Measurements from ENCODE around the gene RELA. TPM values are rescaled to one million over a fixed set of nuclear protein-coding genes. Genes with fewer than 3 reads are reported as not detected.

RELA gene
- total and polyA plus RNA-seq, 2 of the 13 experiments (the other 11 are each of a cell fraction or from before 2014, with no cell fraction given): 21.4 to 40.5 TPM

DNA sequence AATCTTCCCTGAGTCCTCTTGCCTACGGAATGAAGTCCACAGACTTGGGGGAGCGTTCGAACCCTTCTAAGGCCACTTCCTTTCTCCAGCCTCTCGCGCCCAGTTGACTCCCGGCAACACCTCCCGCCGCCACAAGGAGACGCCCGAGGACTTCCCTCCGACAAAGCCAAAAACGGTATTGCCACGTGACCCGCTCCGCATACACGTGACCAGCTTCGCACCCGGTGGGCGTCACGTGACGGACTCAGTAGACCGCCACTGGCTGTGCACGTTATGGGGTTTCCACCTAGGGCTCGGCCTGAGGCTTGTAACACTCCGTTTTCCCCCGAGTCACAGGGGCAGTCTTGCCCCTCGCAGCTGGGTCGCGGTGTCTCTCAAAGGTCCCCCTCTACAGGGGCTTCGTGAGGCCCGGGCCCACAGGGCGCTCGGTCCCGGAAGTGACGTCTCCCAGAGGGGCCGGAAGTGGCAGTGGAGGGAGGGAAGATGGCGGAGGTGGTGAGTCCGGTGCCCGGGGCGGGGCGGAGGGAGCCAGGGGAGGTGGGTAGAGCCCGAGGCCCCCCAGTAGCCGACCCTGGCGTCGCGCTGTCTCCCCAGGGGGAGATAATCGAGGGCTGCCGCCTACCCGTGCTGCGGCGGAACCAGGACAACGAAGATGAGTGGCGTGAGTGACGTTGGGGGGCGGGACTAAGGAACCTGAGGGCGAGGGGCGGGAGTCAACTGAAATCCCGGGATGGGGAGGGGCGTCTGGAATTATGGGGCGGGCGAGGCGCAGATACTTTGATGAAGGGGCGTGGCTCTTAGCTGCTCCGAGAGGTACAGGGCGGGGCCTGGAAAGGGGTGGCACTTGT, 49.3 kb upstream of the RELA start, which contains the start of gene KAT5 (continued):
- TF ChIP-seq TSC22D2 (CRISPR knock-in tag; IDR thresholded peaks at IDR 0.05; ENCODE audit: borderline replicate concordance) (peak; percentile 80; the same call in 1 of the 2 replicates), ZNF224 (CRISPR knock-in tag; IDR thresholded peaks at IDR 0.05) (peak; percentile 89; the same call in 1 of the 2 replicates), NFRKB (IDR thresholded peaks at IDR 0.05) (no peak), ZSCAN9 (CRISPR knock-in tag; IDR thresholded peaks at IDR 0.05; ENCODE audit: borderline replicate concordance) (peak; percentile 97), TOPORS (CRISPR knock-in tag; IDR thresholded peaks at IDR 0.05) (peak; percentile 88; the same call in 1 of the 2 replicates), PRMT3 (CRISPR knock-in tag; IDR thresholded peaks at IDR 0.05; ENCODE audit: borderline replicate concordance, low read depth) (no peak; the same call in 1 of the 2 replicates), MAFK (conservative IDR thresholded peaks at IDR 0.05 in 1 of 2, IDR thresholded peaks at IDR 0.05 in 1 of 2; ENCODE audit: low read length in 2 of 2) (no peak), ZFP37 (CRISPR knock-in tag; IDR thresholded peaks at IDR 0.05; ENCODE audit: borderline replicate concordance) (peak; percentile 94; the same call in 1 of the 2 replicates), CBFB (CRISPR knock-in tag; IDR thresholded peaks at IDR 0.05) (peak; percentile 80), ZFP62 (CRISPR knock-in tag; IDR thresholded peaks at IDR 0.05) (no peak), PCBP2 (optimal IDR thresholded peaks at IDR 0.05; ENCODE audit: low read depth, low read length, poor library complexity, severe bottlenecking) (no peak), POLR2AphosphoS2 (IDR thresholded peaks at IDR 0.05; ENCODE audit: low read depth, low read length) (no peak), ZFP90 (CRISPR knock-in tag; IDR thresholded peaks at IDR 0.05; ENCODE audit: borderline replicate concordance) (peak; percentile 90; the same call in 1 of the 2 replicates), SOX6 (IDR thresholded peaks at IDR 0.05) (no peak), SOX6 (CRISPR knock-in tag; IDR thresholded peaks at IDR 0.05) (peak; percentile 82), WIZ (CRISPR knock-in tag; IDR thresholded peaks at IDR 0.05) (0 out of 2 replicates have a peak, but pooled peaks have one; percentile 87), RFXANK (CRISPR knock-in tag; IDR thresholded peaks at IDR 0.05) (peak; percentile 79; the same call in 1 of the 2 replicates), ZNF329 (CRISPR knock-in tag; IDR thresholded peaks at IDR 0.05; ENCODE audit: low read depth) (peak; percentile 78; the same call in 1 of the 2 replicates), ZNF432 (CRISPR knock-in tag; IDR thresholded peaks at IDR 0.05; ENCODE audit: borderline replicate concordance) (no peak), ZZZ3 (CRISPR knock-in tag; IDR thresholded peaks at IDR 0.05; ENCODE audit: borderline replicate concordance) (peak; percentile 83; the same call in 1 of the 2 replicates)
- TF ChIP-seq, protein P1, sequence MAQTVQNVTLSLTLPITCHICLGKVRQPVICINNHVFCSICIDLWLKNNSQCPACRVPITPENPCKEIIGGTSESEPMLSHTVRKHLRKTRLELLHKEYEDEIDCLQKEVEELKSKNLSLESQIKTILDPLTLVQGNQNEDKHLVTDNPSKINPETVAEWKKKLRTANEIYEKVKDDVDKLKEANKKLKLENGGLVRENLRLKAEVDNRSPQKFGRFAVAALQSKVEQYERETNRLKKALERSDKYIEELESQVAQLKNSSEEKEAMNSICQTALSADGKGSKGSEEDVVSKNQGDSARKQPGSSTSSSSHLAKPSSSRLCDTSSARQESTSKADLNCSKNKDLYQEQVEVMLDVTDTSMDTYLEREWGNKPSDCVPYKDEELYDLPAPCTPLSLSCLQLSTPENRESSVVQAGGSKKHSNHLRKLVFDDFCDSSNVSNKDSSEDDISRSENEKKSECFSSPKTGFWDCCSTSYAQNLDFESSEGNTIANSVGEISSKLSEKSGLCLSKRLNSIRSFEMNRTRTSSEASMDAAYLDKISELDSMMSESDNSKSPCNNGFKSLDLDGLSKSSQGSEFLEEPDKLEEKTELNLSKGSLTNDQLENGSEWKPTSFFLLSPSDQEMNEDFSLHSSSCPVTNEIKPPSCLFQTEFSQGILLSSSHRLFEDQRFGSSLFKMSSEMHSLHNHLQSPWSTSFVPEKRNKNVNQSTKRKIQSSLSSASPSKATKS (CRISPR knock-in tag; IDR thresholded peaks at IDR 0.05): no peak
- TF ChIP-seq, protein P2, sequence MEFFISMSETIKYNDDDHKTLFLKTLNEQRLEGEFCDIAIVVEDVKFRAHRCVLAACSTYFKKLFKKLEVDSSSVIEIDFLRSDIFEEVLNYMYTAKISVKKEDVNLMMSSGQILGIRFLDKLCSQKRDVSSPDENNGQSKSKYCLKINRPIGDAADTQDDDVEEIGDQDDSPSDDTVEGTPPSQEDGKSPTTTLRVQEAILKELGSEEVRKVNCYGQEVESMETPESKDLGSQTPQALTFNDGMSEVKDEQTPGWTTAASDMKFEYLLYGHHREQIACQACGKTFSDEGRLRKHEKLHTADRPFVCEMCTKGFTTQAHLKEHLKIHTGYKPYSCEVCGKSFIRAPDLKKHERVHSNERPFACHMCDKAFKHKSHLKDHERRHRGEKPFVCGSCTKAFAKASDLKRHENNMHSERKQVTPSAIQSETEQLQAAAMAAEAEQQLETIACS (CRISPR knock-in tag; IDR thresholded peaks at IDR 0.05): no peak
- TF ChIP-seq, protein P3, sequence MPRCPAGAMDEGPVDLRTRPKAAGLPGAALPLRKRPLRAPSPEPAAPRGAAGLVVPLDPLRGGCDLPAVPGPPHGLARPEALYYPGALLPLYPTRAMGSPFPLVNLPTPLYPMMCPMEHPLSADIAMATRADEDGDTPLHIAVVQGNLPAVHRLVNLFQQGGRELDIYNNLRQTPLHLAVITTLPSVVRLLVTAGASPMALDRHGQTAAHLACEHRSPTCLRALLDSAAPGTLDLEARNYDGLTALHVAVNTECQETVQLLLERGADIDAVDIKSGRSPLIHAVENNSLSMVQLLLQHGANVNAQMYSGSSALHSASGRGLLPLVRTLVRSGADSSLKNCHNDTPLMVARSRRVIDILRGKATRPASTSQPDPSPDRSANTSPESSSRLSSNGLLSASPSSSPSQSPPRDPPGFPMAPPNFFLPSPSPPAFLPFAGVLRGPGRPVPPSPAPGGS (CRISPR knock-in tag; IDR thresholded peaks at IDR 0.05): peak; percentile 97

Data from HepG2 (cell line).